ENCODE results near the gene STRA6.

STRA6 gene

GRCh38 chr15:74209560-74209958 is 7.0 kb upstream of the STRA6 start:
- DNase-seq (ENCODE audit: low read depth, low spot score) = no peak
- peak overlapping the region; percentile 38 for H3K4me3 ChIP-seq (ENCODE audit: low read length)

DNA sequence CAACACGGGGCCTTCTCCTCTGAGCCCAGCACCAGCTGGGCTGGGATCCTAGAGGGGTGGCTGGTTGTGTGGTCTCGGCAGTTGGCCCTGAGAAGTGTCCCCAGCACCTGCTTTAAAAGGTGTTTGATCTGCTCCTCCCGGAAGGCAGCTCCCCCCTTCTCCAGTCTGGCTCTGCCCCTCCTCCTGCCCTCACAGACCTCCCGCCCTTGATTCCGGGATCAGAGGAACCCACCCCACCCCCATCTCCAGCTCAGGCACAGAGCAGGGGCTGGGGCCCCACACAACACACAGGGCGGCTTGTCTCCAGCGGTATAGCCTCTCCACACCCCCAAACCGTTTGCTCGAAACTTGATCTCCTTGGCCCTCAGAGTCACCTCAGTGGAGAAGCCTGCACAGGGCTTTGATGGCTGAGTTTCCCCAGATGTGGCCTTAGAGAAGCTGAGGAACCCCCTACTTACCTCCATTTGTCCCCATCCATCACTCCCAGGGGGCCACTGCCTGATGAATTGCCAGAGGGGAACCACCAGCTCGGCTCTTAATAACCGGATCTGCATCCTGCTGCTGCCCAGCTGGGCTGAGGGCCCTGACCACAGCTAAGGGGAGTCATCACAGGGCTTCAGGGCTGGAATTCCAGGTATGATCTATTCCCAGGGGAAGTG is 6.4 kb upstream of the STRA6 start:
- peak overlapping the region; percentile 38 for H3K4me3 ChIP-seq (ENCODE audit: low read length)
- peak; percentile 79 for DNase-seq (ENCODE audit: low read depth, low spot score)

DNA sequence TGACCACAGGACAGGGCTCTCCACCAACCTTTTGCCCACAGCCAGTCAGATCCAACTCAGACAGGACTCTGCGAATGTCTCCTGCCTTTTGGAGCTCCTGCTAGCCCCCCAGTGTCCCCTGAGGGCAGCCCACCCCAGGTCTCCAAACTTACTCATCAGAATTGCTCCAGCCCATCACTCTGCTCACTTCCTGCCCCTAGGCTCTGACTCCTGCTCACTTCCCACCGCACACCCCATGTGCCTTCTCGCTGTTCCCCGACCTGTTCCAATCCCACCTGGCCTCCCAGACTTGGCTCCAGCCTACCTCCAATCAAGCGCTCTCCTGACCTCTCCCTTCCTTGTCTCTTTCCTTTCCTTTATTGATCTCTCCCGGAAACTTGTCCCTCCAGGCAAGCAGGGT is 5.9 kb upstream of the STRA6 start:
- peak overlapping the region; percentile 38 for H3K4me3 ChIP-seq (ENCODE audit: low read length)
- no peak for DNase-seq (ENCODE audit: low read depth, low spot score)

GRCh38 chr15:74207652-74208440 is 5.3 kb upstream of the STRA6 start:
- DNase-seq (ENCODE audit: low read depth, low spot score) = no peak
- H3K4me3 ChIP-seq (ENCODE audit: low read length) = peak overlapping the region; percentile 38; the same call in 1 of the 2 replicates

- H3K4me3 ChIP-seq (ENCODE audit: low read length) = no peak overlapping the region
- no peak for DNase-seq (ENCODE audit: low read depth, low spot score)
These were observed 4.3 kb upstream of the STRA6 start for GRCh38 chr15:74206801-74207281.

- no peak for DNase-seq (ENCODE audit: low read depth, low spot score)
- no peak overlapping the region for H3K4me3 ChIP-seq (ENCODE audit: low read length)
These were observed 3.0 kb upstream of the STRA6 start for GRCh38 chr15:74205582-74205947.

GRCh38 chr15:74203914-74204431 is 1.4 kb upstream of the STRA6 start:
- DNase-seq (ENCODE audit: low read depth, low spot score) = no peak
- no peak overlapping the region for H3K4me3 ChIP-seq (ENCODE audit: low read length)

DNA sequence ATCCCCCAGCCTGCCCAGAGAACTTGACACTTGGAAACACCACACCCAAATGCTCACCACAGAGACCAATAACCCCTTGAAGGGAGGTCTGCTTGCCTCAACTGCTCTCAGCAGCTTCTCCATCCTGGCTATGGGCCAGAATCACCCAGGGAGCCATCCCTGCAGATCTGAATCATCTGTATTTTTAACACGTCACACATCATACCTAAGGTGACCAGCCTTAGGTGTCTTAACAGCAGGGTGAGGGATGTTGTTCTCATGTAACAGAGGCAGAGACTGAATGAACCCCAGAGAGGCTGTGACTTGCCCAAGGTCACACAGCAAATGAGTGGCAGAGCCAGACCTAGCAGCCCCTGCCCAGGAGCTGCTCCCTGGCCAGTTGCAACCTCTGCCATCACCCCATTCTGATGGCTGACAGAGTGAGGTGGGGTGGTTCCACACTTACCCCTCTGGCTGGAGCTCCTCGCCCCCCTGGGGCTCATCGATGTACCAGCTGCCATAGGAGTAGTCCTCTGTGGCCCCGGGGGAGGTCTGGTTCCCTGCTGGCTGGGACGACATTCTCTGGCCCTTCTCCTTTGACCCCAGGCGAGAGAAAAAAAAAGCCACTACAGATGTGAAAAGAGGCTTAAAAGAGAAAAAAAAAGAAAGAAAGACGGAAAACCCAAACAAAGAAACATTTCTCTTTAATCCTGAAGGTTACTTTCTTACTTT is 722 bp downstream of the STRA6 start:
- no peak overlapping the region for H3K4me3 ChIP-seq (ENCODE audit: low read length)
- no peak for DNase-seq (ENCODE audit: low read depth, low spot score)

- no peak overlapping the region for H3K4me3 ChIP-seq (ENCODE audit: low read length)
- DNase-seq (ENCODE audit: low read depth, low spot score) = no peak
These were observed 1.6 kb downstream of the STRA6 start for GRCh38 chr15:74200871-74201419.

- no peak for DNase-seq (ENCODE audit: low read depth, low spot score)
- no peak overlapping the region for H3K4me3 ChIP-seq (ENCODE audit: low read length)
These were observed 2.2 kb downstream of the STRA6 start for GRCh38 chr15:74200412-74200815.

- DNase-seq (ENCODE audit: low read depth, low spot score) = no peak
These were observed 3.3 kb downstream of the STRA6 start for GRCh38 chr15:74199297-74199652.

DNA sequence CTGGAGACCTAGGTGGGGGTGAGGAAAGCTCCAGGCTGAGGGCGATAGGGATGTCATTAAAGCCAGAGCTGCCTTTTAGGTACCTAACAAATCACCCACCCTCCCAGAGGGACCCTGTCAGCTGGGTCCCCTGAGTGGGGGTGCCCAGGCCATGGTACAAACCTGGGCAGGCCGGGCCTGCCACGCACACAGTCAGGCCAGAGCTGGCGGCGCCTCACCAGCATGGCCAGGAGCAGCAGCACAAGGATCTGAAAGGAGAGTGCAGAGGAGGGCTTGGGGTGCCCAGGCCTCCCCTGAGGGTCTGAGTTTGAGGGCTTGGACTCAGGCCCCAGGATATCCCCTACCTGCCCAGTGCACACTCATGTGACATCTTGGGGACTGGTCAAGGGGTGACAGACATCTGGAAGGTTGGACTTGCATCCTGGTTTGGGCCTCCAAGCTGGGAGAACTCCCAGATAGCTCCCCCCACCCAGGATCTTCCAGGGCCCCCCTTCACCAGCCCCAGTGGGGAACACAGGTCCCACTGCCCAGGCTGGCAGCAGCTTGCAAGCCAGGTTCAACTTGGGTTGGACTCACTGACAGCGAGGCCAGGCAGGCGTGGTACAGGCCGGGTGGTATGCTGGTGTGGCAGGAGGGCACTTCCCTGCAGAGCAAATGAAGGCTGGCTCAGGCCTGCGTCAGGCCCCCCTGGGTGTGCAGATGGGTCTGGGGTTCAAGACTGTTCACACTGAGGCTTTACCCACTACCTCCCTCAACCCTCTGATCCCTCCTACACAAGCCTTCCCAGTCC is 5.2 kb downstream of the STRA6 start:
- no peak overlapping the region for H3K4me3 ChIP-seq (ENCODE audit: low read length)
- DNase-seq (ENCODE audit: low read depth, low spot score) = no peak

More at GRCh38 chr15:74199297-74199652, 3.3 kb downstream of the STRA6 start:
- H3K4me3 ChIP-seq (ENCODE audit: low read length) = no peak overlapping the region

DNA sequence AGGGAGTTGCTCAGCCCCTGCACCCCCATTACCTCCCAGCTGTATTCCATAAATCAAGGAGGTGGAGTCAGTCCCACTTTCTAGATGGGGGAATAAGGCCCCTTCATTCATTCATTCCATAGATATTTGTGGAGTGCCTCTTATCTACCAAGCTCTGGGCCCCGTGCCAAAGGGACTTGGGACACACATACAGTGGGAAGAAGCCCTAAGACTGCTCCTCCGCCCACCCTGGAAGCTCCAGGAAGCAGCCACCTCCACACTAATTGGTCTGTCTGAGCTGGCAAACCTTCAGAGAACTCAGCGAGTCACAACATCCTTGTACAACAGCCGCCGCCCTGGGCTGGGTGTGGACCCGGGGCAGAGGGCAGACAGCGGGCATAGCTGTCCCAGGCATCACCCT is 6.4 kb downstream of the STRA6 start:
- H3K4me3 ChIP-seq (ENCODE audit: low read length) = no peak overlapping the region
- DNase-seq (ENCODE audit: low read depth, low spot score) = no peak

DNA sequence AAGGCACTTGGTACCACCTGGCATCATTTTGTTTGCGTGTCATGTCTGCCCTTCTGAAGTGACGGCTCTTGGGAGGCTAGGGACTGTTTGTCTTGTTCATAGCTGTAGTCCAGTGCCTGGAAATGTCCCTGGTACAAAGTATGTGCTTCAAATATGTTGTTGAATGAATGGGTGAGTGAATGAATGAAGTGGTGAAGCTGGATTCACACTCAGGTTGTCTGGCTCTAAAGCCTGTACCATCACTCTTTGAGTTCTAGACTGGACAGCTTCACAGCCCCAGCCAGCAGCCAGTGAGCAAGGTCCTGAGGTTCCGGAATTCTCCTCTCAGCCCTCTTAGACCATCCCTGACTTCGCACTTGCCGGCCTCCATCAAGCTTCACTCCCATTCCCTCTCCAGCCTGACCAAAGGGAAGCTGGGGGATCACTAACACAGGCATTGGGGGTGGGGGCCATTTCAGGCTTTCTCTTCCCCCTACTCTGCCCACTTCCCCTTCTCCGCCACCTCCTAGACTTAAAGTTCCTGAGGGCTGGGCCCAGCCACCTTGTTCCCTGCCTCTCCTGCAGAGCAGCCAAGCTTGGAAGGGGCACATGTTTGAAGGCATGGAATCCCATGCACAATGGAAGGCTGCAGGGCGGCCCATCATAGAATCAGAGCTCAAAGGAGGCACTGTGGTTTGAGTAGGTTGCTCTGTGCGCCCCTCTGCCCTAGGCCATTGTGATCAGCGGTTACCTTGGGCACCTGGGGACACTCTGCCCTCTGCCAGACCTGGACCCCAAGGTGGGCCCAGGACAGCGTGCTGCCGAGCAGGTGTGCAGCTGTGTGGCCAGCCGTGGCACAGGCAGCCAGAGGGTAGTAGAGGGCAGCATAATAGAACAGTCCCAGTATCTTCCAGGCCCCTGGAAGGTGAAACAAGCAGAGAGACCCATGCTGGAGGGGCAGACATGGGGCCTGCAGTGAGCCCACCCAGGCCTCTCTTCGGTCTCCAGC is 7.7 kb downstream of the STRA6 start:
- DNase-seq (ENCODE audit: low read depth, low spot score) = no peak
- no peak overlapping the region for H3K4me3 ChIP-seq (ENCODE audit: low read length)

GRCh38 chr15:74193905-74194304 is 8.7 kb downstream of the STRA6 start:
- no peak overlapping the region for H3K4me3 ChIP-seq (ENCODE audit: low read length)
- DNase-seq (ENCODE audit: low read depth, low spot score) = no peak

DNA sequence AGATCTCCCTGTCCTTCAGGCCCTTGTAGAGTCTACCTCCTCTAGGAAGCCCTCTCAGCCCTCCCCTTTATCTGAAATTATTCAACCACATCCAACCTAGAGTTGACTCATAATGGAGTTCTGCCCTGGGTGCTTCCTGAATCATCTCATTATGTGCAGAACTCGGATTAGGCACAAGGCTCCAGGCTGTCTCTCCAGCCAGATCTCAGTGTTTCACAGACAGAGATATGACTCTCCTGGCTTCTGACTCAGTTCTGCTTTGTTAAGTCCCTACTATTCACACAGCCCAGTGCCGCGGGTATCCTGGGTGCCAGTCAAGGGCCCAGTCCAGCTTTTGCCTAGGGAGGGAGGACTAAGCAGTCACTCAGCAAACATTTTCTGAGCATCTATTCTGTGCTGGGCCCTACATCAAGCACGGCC is 9.3 kb downstream of the STRA6 start:
- no peak for DNase-seq (ENCODE audit: low read depth, low spot score)
- no peak overlapping the region for H3K4me3 ChIP-seq (ENCODE audit: low read length)

GRCh38 chr15:74192751-74193150 is 9.8 kb downstream of the STRA6 start:
- DNase-seq (ENCODE audit: low read depth, low spot score) = no peak

GRCh38 chr15:74191798-74192197 is 10.8 kb downstream of the STRA6 start:
- DNase-seq (ENCODE audit: low read depth, low spot score) = no peak
- no peak overlapping the region for H3K4me3 ChIP-seq (ENCODE audit: low read length)

More at GRCh38 chr15:74192751-74193150, 9.8 kb downstream of the STRA6 start:
- H3K4me3 ChIP-seq (ENCODE audit: low read length) = no peak overlapping the region
